RPMI7951 (cell line): ENCODE measurements around the gene RAPGEF6. TPM values are rescaled to one million over a fixed set of nuclear protein-coding genes. Genes with fewer than 3 reads are reported as not detected.
"Not testable (repeated sequence)": the region's sequence is repeated elsewhere in the genome, so short reads cannot be mapped to it uniquely, and the experiment has no call there.

ENCODE experiments used
- DNase-seq: peaks from one replicate; pipeline ENCODE4 v3.0.0-alpha.2; 2012; ENCODE audit warnings: low read depth
- total RNA-seq: library from RNA; depleted of rRNA; stranded (reverse); fragments of >200 nt; shearing (Covaris generic); gene quantifications from 2 replicates; pipeline ENCODE4 v1.2.3, GENCODE V29; 2014

Gene RAPGEF6
- total RNA-seq, 1 experiment from 2014 or later: 10.8 TPM

- no peak for DNase-seq
Measured at GRCh38 chr5:131607903-131608540, 27.0 kb downstream of the RAPGEF6 start.

GRCh38 chr5:131607418-131607817 is 27.6 kb downstream of the RAPGEF6 start:
- DNase-seq: no peak

GRCh38 chr5:131605086-131605485 is 29.9 kb downstream of the RAPGEF6 start:
- no peak for DNase-seq

GRCh38 chr5:131595088-131596033 is 39.7 kb downstream of the RAPGEF6 start:
- no peak for DNase-seq

- peak; percentile 4 for DNase-seq
Measured at GRCh38 chr5:131593921-131594320, 41.1 kb downstream of the RAPGEF6 start.

- not testable (repeated sequence) for DNase-seq
Measured at GRCh38 chr5:131593436-131593835, 41.6 kb downstream of the RAPGEF6 start.

GRCh38 chr5:131589510-131590348 is 45.3 kb downstream of the RAPGEF6 start:
- peak; percentile 49 for DNase-seq

GRCh38 chr5:131587541-131587940 is 47.5 kb downstream of the RAPGEF6 start:
- DNase-seq: peak; percentile 35

GRCh38 chr5:131581702-131582101 is 53.3 kb downstream of the RAPGEF6 start:
- DNase-seq: no peak

- DNase-seq: no peak
Measured at GRCh38 chr5:131579917-131580671, 54.9 kb downstream of the RAPGEF6 start.

- no peak for DNase-seq
Measured at GRCh38 chr5:131575660-131576227, 59.3 kb downstream of the RAPGEF6 start.

GRCh38 chr5:131571669-131572168 is 63.3 kb downstream of the RAPGEF6 start:
- DNase-seq: no peak

- no peak for DNase-seq
Measured at GRCh38 chr5:131570757-131571156, 64.3 kb downstream of the RAPGEF6 start.

- DNase-seq: no peak
Measured at GRCh38 chr5:131564229-131564652, 70.8 kb downstream of the RAPGEF6 start.

- no peak for DNase-seq
Measured at GRCh38 chr5:131563434-131564228, 71.4 kb downstream of the RAPGEF6 start.

GRCh38 chr5:131550606-131551005 is 84.4 kb downstream of the RAPGEF6 start:
- no peak for DNase-seq

- no peak for DNase-seq
Measured at GRCh38 chr5:131548176-131548575, 86.9 kb downstream of the RAPGEF6 start.

GRCh38 chr5:131545845-131546244 is 89.2 kb downstream of the RAPGEF6 start:
- peak; percentile 11 for DNase-seq

- no peak for DNase-seq
Measured at GRCh38 chr5:131542723-131543122, 92.3 kb downstream of the RAPGEF6 start.

- no peak for DNase-seq
Measured at GRCh38 chr5:131541762-131542161, 93.3 kb downstream of the RAPGEF6 start.
